HEK293 (cell line): ENCODE data around the gene EDIL3.

ENCODE experiments used
- HIC1 ChIP-seq: fragments of 450-650 bp; formaldehyde crosslinking; IDR thresholded peaks from 2 replicates; pipeline ENCODE4 v1.5.1; 2016; ENCODE audit warnings: missing biosample characterization, missing genetic modification characterization
- MYNN ChIP-seq: fragments of 450-650 bp; formaldehyde crosslinking; IDR thresholded peaks from 2 replicates; pipeline ENCODE4 v1.5.1; 2016; ENCODE audit warnings: missing biosample characterization, missing genetic modification characterization, borderline replicate concordance
- ZNF133 ChIP-seq: fragments of 450-650 bp; formaldehyde crosslinking; IDR thresholded peaks from 2 replicates; pipeline ENCODE4 v1.5.1; 2016; ENCODE audit warnings: missing biosample characterization, missing genetic modification characterization
- ZNF266 ChIP-seq: fragments of 450-650 bp; formaldehyde crosslinking; IDR thresholded peaks from 2 replicates; pipeline ENCODE4 v1.5.1; 2016; ENCODE audit warnings: missing biosample characterization, missing genetic modification characterization, low read depth
- TF ChIP-seq, protein P1 (sequence below): fragments of 450-650 bp; formaldehyde crosslinking; IDR thresholded peaks from 2 replicates; pipeline ENCODE4 v1.5.1; 2016; ENCODE audit warnings: missing biosample characterization, missing genetic modification characterization

GRCh38 chr5:83921666-83922193 is 462.9 kb downstream of the EDIL3 start:
- TF ChIP-seq MYNN (tag by site-specific recombination) (no peak), ZNF133 (no peak), ZNF266 (tag by site-specific recombination) (no peak), HIC1 (tag by site-specific recombination) (no peak)
- TF ChIP-seq, protein P1, sequence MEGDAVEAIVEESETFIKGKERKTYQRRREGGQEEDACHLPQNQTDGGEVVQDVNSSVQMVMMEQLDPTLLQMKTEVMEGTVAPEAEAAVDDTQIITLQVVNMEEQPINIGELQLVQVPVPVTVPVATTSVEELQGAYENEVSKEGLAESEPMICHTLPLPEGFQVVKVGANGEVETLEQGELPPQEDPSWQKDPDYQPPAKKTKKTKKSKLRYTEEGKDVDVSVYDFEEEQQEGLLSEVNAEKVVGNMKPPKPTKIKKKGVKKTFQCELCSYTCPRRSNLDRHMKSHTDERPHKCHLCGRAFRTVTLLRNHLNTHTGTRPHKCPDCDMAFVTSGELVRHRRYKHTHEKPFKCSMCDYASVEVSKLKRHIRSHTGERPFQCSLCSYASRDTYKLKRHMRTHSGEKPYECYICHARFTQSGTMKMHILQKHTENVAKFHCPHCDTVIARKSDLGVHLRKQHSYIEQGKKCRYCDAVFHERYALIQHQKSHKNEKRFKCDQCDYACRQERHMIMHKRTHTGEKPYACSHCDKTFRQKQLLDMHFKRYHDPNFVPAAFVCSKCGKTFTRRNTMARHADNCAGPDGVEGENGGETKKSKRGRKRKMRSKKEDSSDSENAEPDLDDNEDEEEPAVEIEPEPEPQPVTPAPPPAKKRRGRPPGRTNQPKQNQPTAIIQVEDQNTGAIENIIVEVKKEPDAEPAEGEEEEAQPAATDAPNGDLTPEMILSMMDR (tag by site-specific recombination): no peak
